Activated T-cell treated with anti-CD3 and anti-CD28 coated beads, Interleukin-2, amount 50 U/mL, for 24 hours (primary cell): Measurements from ENCODE around the gene ST6GALNAC3.

ENCODE experiments used
- DNase-seq: peaks from one replicate; pipeline ENCODE4 v3.0.0-alpha.2; 2020
- H3K27ac Mint-ChIP-seq: 2 replicates; pipeline ENCODE4 v1.8.0; 2020; ENCODE audit warnings: mild to moderate bottlenecking, mixed read lengths
- H3K27me3 Mint-ChIP-seq: 2 replicates; pipeline ENCODE4 v1.8.0; 2020; ENCODE audit warnings: mixed read lengths
- H3K36me3 Mint-ChIP-seq: 2 replicates; pipeline ENCODE4 v1.8.0; 2020; ENCODE audit warnings: low read depth, mixed read lengths
- H3K4me1 Mint-ChIP-seq: 2 replicates; pipeline ENCODE4 v1.8.0; 2020; ENCODE audit warnings: low read depth, mixed read lengths
- H3K4me3 Mint-ChIP-seq: 2 replicates; pipeline ENCODE4 v1.8.0; 2020; ENCODE audit warnings: mild to moderate bottlenecking, moderate library complexity, mixed read lengths
- H3K9me3 Mint-ChIP-seq: 2 replicates; pipeline ENCODE4 v1.8.0; 2020; ENCODE audit warnings: mixed read lengths

The ST6GALNAC3 gene

DNA sequence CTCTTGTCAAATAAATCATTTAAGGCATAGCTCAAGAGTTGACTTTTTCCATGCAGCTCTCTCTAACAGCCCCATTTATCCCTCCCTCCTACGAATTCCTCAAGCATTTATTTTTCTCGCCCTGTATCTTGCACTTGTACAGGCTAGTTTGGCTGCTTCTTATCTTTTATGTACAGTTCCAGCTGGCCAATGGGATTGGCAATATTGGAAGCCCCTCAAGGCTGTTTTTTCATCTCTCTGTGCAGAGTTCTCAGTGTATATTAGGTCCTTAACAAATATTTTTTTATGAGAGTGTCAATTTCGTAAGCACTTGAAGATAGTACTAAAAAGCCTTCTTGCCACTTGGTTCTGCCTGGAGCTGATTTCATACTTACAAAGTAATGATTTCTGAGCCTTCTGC lies 356.0 kb downstream of the ST6GALNAC3 start:
- no peak overlapping the region for H3K4me3 Mint-ChIP-seq
- H3K4me1 Mint-ChIP-seq, result peaks cover 2% of the 10 kb centered on the region
- no peak overlapping the region for H3K27ac Mint-ChIP-seq
- H3K36me3 Mint-ChIP-seq, result no peaks in the 10 kb centered on the region
- H3K27me3 Mint-ChIP-seq, result no peaks in the 10 kb centered on the region
- H3K9me3 Mint-ChIP-seq, result no peaks in the 10 kb centered on the region
- no peak for DNase-seq

DNA sequence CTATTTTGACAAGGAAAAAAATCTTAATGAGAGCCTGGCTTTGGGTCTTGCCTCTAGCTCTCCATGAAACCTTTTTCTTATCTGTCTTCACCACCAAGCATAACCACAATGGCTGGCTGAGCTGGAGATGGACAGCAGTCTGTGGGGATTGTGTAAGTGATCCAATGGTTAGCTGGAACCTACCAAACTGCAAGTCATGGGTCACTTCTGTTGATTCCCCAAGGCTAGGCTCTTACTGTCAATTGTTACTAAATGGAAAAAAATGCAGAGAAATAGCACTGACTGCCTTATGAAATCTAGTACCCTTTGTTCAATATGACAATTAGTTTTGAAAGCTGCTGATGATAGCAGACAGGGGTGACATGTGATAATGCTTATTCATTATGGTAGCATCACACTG lies 359.0 kb downstream of the ST6GALNAC3 start:
- Mint-ChIP-seq H3K4me1 (no peaks in the 10 kb centered on the region), H3K36me3 (no peaks in the 10 kb centered on the region), H3K9me3 (no peaks in the 10 kb centered on the region), H3K4me3 (no peak overlapping the region), H3K27me3 (no peaks in the 10 kb centered on the region), H3K27ac (no peak overlapping the region)
- no peak for DNase-seq

DNA sequence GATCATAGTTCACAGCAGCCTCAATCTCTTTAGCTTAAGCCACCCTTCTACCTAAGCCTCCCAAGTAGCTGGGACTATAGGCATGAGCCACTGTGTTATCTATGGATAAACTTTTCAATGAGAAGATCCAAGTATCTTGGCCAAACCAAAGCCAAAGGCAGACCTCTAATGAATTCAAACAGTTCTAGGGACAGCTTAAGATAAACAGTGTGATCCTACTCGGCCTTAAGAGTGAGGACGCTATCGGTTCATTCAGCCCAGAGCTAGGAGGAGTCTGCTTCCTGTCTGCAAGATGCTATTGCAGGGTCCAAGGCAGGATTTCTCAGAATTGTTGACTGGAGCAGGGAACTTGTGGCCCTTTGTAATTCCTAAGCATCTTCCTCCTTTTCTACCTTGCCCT lies 368.7 kb downstream of the ST6GALNAC3 start:
- Mint-ChIP-seq H3K4me1 (peaks cover 22% of the 10 kb centered on the region), H3K36me3 (no peaks in the 10 kb centered on the region), H3K4me3 (no peak overlapping the region), H3K27me3 (no peaks in the 10 kb centered on the region), H3K9me3 (peaks cover 6% of the 10 kb centered on the region), H3K27ac (no peak overlapping the region)
- no peak for DNase-seq

DNA sequence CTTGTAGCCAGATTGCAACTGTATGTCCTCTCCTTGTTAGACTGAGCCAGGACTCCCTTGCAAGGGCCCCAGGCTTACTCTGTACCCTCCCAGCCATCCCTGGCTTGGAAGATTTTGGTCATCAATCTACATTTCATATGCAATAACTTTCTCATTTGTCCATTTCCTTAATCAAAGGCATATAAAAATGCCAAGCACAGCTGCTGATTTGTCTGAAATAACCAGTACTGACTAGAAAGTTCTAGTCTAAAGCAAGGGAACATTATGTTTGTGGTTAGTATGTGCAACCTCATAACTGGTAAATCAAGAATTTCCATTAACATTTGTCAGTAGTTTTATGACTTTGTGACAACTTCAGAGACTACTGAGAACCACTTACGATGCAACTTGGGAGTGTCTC lies 370.2 kb downstream of the ST6GALNAC3 start:
- Mint-ChIP-seq H3K4me3 (no peak overlapping the region), H3K36me3 (peaks cover under 1% of the 10 kb centered on the region), H3K9me3 (peaks cover 8% of the 10 kb centered on the region), H3K27me3 (no peaks in the 10 kb centered on the region), H3K4me1 (peaks cover 22% of the 10 kb centered on the region), H3K27ac (no peak overlapping the region)
- DNase-seq, result no peak

DNA sequence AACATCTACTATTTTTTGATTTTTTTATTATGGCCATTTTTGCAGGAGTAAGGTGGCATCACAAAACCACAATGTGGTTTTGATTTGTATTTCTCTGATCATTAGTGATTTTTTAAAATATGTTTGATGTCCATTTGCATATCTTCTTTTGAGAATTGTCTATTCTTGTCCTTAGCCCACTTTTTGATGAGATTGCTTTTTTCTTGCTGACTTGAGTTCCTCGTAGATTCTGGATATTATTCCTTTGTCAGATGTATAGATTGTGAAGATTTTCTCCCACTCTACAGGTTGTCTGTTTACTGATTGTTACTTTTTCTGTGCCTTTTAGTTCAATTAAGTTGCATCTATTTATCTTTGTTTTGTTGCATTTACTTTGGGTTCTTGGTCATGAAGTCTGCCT lies 375.7 kb downstream of the ST6GALNAC3 start:
- DNase-seq, result no peak
- no peak overlapping the region for H3K4me3 Mint-ChIP-seq
- H3K9me3 Mint-ChIP-seq, result peaks cover 34% of the 10 kb centered on the region
- H3K27ac Mint-ChIP-seq, result no peak overlapping the region
- no peaks in the 10 kb centered on the region for H3K27me3 Mint-ChIP-seq
- H3K4me1 Mint-ChIP-seq, result no peaks in the 10 kb centered on the region
- peaks cover 2% of the 10 kb centered on the region for H3K36me3 Mint-ChIP-seq

DNA sequence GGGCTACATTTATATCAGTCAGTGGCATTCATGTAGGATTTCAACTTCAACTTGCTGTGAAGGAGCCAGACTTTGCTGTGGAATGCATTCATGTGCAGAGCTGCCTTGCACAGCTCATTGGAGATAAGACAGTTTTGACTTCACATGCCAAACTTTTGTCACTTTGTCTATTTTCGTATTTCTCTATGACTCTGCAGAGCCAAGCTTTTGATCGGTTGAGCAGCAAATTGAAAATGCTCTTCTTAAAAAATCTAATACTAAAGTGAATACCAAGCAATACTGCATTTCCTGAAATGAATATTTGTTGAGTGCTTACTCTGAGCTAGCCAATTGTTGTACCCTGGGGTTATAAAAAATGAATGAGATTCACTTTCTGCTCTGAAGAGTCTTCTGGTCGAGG lies 388.7 kb downstream of the ST6GALNAC3 start:
- Mint-ChIP-seq H3K9me3 (peaks cover 5% of the 10 kb centered on the region), H3K4me3 (no peak overlapping the region), H3K27me3 (no peaks in the 10 kb centered on the region), H3K4me1 (peaks cover 11% of the 10 kb centered on the region), H3K27ac (no peak overlapping the region), H3K36me3 (no peaks in the 10 kb centered on the region)
- DNase-seq, result no peak

DNA sequence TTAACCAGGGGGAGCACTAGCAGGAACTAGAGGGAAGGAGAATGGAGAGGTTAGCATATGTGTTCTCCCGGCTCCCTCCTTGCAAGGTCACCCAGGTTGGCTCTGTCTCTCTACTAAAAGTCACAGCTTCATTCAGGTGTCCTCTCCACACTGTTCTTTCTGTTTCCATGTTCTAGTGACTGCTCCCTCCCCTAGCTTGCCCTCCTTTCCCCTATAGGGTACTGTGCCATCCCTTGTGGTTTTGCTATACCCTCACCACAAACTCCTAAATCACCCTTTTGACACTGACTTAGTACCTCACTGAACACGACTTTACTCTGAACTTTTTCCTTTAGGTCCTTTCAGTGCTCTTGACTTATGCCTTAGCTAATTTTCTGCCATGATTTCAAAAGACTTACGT lies 389.3 kb downstream of the ST6GALNAC3 start:
- peaks cover 11% of the 10 kb centered on the region for H3K4me1 Mint-ChIP-seq
- no peaks in the 10 kb centered on the region for H3K27me3 Mint-ChIP-seq
- DNase-seq, result no peak
- H3K27ac Mint-ChIP-seq, result no peak overlapping the region
- H3K36me3 Mint-ChIP-seq, result no peaks in the 10 kb centered on the region
- no peak overlapping the region for H3K4me3 Mint-ChIP-seq
- peaks cover 5% of the 10 kb centered on the region for H3K9me3 Mint-ChIP-seq

DNA sequence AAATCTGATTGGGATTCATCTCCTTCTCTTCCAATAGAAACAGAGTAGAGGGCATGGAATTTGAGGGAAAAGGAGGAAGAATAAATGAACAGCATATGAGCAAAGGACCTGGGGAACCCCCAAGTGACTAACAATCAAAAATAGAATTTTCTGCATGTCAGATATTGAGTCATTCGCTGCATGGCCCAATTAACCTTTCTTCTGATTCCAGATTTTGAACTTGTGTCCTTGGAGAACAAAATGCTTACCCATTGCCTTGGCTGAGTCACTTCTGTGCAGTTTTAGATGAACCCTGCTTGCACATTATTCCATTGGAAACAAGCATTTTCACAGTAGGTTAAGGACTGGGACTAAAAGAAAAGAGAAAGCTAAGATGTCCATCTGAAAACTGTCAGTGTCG lies 390.5 kb downstream of the ST6GALNAC3 start:
- H3K27ac Mint-ChIP-seq, result no peak overlapping the region

DNA sequence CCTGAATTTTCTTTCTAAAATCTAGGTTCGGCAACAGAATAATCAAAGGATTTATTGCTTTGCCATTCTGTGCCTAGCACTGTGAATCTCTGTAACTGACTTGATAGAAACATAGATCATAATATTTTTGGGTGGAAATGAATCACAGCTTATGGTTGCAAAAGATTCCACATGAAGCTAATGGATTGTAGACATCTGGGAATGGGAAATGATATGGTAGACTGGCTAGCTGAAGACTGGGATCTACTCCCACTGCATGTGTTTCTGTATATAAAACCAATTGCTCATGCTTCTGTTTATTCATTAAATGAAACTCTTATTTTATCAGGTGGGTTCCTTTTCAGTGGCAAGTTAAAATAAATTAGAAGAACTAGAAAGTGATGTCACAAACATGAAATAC lies 395.6 kb downstream of the ST6GALNAC3 start:
- Mint-ChIP-seq H3K27me3 (no peaks in the 10 kb centered on the region), H3K27ac (no peak overlapping the region), H3K9me3 (no peaks in the 10 kb centered on the region), H3K4me1 (peaks cover under 1% of the 10 kb centered on the region), H3K36me3 (no peaks in the 10 kb centered on the region), H3K4me3 (no peak overlapping the region)
- DNase-seq, result no peak

More for the DNA sequence above, 390.5 kb downstream of the ST6GALNAC3 start:
- Mint-ChIP-seq H3K4me3 (no peak overlapping the region), H3K9me3 (no peaks in the 10 kb centered on the region), H3K4me1 (peaks cover 11% of the 10 kb centered on the region), H3K36me3 (no peaks in the 10 kb centered on the region), H3K27me3 (no peaks in the 10 kb centered on the region)
- no peak for DNase-seq

DNA sequence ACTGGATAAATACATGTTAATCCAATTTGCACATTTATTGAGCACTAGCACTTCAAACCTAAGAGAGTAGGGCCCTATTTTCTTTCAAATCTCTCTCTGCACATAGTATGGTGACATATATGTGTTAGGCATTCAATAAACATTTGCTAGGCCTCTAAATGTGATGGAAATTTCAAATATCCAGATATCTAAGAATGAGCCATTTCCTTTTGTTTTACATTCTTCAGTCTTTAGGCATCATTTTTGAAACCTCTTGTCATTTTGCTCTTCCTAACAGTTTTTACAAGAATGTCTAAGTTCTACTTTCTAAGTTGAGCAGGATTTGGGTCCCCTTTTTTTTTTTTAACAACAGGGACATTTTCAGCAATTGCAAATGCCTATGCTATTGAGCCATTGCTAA lies 397.0 kb downstream of the ST6GALNAC3 start:
- H3K4me3 Mint-ChIP-seq, result no peak overlapping the region
- H3K9me3 Mint-ChIP-seq, result no peaks in the 10 kb centered on the region
- H3K4me1 Mint-ChIP-seq, result no peaks in the 10 kb centered on the region
- no peaks in the 10 kb centered on the region for H3K36me3 Mint-ChIP-seq
- no peak overlapping the region for H3K27ac Mint-ChIP-seq
- no peak for DNase-seq
- no peaks in the 10 kb centered on the region for H3K27me3 Mint-ChIP-seq

DNA sequence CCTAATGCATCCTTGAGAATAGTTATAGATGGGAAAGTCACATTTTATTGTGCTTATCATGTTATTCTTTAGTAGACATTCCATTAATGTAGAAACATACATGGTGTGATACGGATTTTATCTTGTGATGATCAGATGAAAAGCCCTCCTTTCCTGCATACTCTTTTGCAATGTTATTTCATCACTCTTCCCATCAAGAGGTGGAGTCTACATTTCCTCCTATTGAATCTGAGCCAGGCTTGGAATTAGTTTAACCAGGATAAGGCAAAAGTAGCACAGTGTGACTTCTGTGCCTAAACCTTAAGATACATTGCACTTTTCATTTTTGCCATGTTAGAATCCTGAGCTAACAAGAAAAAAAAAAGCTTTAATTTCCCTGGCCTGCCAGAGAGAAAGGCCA lies 399.0 kb downstream of the ST6GALNAC3 start:
- Mint-ChIP-seq H3K36me3 (no peaks in the 10 kb centered on the region), H3K9me3 (no peaks in the 10 kb centered on the region), H3K4me1 (no peaks in the 10 kb centered on the region), H3K4me3 (no peak overlapping the region), H3K27me3 (no peaks in the 10 kb centered on the region), H3K27ac (no peak overlapping the region)
- DNase-seq, result no peak

DNA sequence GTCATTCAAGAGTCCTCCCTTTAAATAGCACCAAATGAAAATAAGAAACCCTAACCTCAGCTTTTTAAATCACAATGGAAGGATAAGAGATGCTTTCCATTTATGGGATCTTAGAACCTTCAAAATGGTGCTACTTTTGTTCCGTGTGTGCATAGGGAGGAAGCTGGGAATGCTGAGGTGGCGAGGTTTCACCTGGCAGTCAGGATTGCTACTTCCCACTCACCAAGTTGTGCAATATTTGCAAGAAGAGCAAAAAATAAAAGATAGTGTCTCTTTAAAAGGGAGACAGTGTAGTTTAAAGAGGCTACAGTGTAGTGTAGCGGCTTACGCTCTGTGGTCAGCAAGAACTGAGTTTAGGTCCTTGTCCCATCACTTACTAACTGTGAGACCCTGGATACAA lies 400.4 kb downstream of the ST6GALNAC3 start:
- Mint-ChIP-seq H3K4me1 (no peaks in the 10 kb centered on the region), H3K9me3 (peaks cover 7% of the 10 kb centered on the region), H3K27ac (no peak overlapping the region), H3K36me3 (no peaks in the 10 kb centered on the region), H3K27me3 (no peaks in the 10 kb centered on the region), H3K4me3 (no peak overlapping the region)
- no peak for DNase-seq

DNA sequence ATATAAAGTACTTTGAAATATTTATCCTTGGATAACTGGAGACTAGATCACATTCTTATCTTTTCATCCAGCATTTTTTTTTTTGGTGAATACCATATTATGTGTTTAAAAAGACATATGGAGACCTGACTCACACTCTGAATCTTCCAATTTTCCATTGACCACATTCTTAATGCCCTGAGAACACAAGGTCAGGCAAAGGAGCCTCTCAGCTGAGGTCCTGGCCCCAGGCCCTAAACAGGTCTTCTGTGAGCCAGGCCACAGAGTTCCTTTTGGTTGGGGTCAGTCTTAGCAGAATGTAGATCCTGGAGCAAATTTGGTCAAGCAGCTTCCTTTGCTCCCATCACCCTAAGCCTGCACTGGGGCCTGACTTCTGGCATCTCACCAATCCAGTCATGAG lies 402.6 kb downstream of the ST6GALNAC3 start:
- H3K27ac Mint-ChIP-seq, result no peak overlapping the region
- H3K4me3 Mint-ChIP-seq, result no peak overlapping the region
- H3K36me3 Mint-ChIP-seq, result no peaks in the 10 kb centered on the region
- H3K27me3 Mint-ChIP-seq, result no peaks in the 10 kb centered on the region
- H3K4me1 Mint-ChIP-seq, result no peaks in the 10 kb centered on the region
- no peak for DNase-seq
- peaks cover 7% of the 10 kb centered on the region for H3K9me3 Mint-ChIP-seq

DNA sequence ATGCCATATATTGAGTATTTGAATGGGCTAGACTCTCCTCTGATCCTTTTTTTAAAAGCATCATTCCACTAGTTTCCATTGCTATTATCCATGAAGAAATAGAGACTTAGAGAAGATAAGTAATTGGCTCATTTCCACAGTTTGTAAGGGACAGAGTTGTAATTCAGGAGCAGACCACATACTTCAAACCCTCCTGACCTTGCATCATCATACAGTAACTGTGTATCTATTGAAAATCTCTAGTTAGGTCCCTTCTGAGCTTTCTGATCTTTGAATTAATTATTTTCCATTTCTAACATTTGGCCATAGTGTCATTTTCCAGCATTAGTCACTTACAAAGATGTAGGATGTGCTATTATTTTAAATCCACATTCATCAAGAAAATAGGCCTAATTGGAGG lies 406.3 kb downstream of the ST6GALNAC3 start:
- no peaks in the 10 kb centered on the region for H3K4me1 Mint-ChIP-seq

DNA sequence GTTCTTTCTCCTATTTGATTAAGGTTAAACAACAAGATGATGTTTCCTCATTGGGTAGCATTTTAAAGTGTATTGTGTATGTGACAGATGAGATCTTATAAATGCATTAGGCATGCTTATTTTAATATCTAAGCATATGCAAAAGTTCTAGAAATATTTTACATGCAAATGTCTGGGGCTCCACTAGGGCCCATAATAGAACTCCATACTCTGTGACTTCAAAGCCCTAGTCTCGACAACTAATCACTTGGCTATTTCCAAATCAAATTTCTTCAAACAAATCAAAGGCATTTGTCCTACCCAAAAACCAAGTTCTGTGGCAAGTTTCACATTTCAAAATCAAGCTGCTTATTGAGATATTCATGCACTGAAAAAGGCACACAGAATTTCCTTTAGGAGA lies 407.1 kb downstream of the ST6GALNAC3 start:
- Mint-ChIP-seq H3K27me3 (no peaks in the 10 kb centered on the region), H3K9me3 (peaks cover 7% of the 10 kb centered on the region), H3K36me3 (no peaks in the 10 kb centered on the region), H3K4me1 (no peaks in the 10 kb centered on the region), H3K27ac (no peak overlapping the region), H3K4me3 (no peak overlapping the region)
- DNase-seq, result no peak

More for the DNA sequence above, 406.3 kb downstream of the ST6GALNAC3 start:
- Mint-ChIP-seq H3K4me3 (no peak overlapping the region), H3K9me3 (peaks cover 7% of the 10 kb centered on the region), H3K27ac (no peak overlapping the region), H3K27me3 (no peaks in the 10 kb centered on the region), H3K36me3 (no peaks in the 10 kb centered on the region)
- DNase-seq, result no peak

DNA sequence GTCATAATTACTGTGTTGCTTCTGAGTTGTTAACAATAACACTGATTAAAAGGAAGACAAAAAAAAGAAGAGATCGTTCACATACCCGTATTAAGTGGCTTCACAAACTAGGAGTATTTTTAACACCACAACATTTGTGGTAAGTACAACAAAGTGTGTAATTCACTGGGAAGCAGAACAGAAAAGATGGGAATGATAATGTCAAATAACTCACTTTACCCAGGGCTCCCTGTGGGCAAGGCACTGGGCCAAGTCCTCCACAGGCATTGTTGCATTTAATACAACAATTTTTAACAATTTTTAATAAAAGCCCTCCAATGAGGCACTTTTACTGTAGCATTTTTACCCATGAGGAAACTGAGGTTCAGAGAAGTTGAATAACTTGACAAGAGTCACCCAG lies 407.7 kb downstream of the ST6GALNAC3 start:
- no peak for DNase-seq
- Mint-ChIP-seq H3K27ac (no peak overlapping the region), H3K27me3 (no peaks in the 10 kb centered on the region), H3K4me1 (no peaks in the 10 kb centered on the region), H3K4me3 (no peak overlapping the region), H3K36me3 (no peaks in the 10 kb centered on the region), H3K9me3 (peaks cover 7% of the 10 kb centered on the region)
